HepG2 (cell line): ENCODE measurements around the gene DNAL4. TPM values are rescaled to one million over a fixed set of nuclear protein-coding genes. Genes with fewer than 3 reads are reported as not detected.

Experiments
- ATAC-seq: fragments of 200-7000 bp; cut with Tn5 transposase; 3 replicates; pipeline ENCODE4 v1.9.1; 2020; ENCODE audit warnings: mild to moderate bottlenecking, moderate library complexity
- BruUV-seq: library from RNA; stranded (reverse); fragments of 400-500 nt; replicated peaks from 2 replicates; lab custom pipeline; 2021; lab: Mats Ljungman, UMichigan
- CTCF ChIA-PET: fragments of 300-600 bp; formaldehyde crosslinking; extraction: SDS; loops from one replicate; lab custom pipeline; 2021; ENCODE audit warnings: low total read pairs, inconsistent platforms, low intra/inter-chr PET ratio; lab: Yijun Ruan, JAX
- POLR2A ChIA-PET: fragments of 350-600 bp; sonication (Branson Sonifier 250); formaldehyde crosslinking; loops from one replicate; lab custom pipeline; 2020; ENCODE audit warnings: antibody characterized with exemption, inconsistent platforms; lab: Yijun Ruan, JAX
- DNase-seq: peaks from one replicate; pipeline ENCODE4 v3.0.0-alpha.2; 2015; ENCODE audit warnings: low spot score
- FAIRE-seq: peaks from 3 replicates; lab custom pipeline; 2011; peaks lifted over from hg19 to GRCh38; lab: Jason Lieb, UNC
- H2AFZ ChIP-seq: one replicate; pipeline ENCODE4 v1.6.1; 2011; ENCODE audit warnings: low read length, inconsistent platforms
- H3K27ac ChIP-seq: fragments of 300-600 bp; 3 replicates; pipeline ENCODE4 v1.8.0; 2011; ENCODE audit warnings: mixed run types, mild to moderate bottlenecking, mixed read lengths, low read length, inconsistent platforms; ENCODE audit not compliant: insufficient read depth; ENCODE audit errors: extremely low read length
- H3K27me3 ChIP-seq, 2 experiments: fragments of 200-600 bp in 1 of 2; 2 replicates in 1 of 2; 3 replicates in 1 of 2; pipeline versions ENCODE4 v1.6.0 to v1.8.0; 2011; ENCODE audit warnings: low read length in 2 of 2, mild to moderate bottlenecking in 2 of 2, moderate library complexity in 2 of 2, inconsistent platforms in 1 of 2; ENCODE audit not compliant: insufficient read depth in 2 of 2, control insufficient read depth in 1 of 2
- H3K36me3 ChIP-seq, 2 experiments: fragments of 200-600 bp in 1 of 2; replicated peaks in 1 of 2; 2 replicates in 1 of 2; 3 replicates in 1 of 2; pipeline versions ENCODE4 v1.5.1 to v1.8.0; 2011; ENCODE audit warnings: low read length in 2 of 2, inconsistent platforms in 1 of 2; ENCODE audit not compliant: insufficient read depth in 2 of 2, control insufficient read depth in 1 of 2
- H3K4me1 ChIP-seq: 2 replicates; pipeline ENCODE4 v1.5.1; 2012; ENCODE audit warnings: low read length, inconsistent platforms; ENCODE audit not compliant: insufficient read depth
- H3K4me2 ChIP-seq: 2 replicates; pipeline ENCODE4 v1.6.0; 2011; ENCODE audit warnings: low read depth, low read length, inconsistent platforms
- H3K4me3 ChIP-seq, 3 experiments: fragments of 200-600 bp in 1 of 3; sonication (generic), shearing (Covaris generic) in 1 of 3; replicated peaks in 1 of 3; 2 replicates each; pipeline ENCODE4 v1.5.1; 2011 to 2016; ENCODE audit warnings: low read length in 3 of 3, inconsistent platforms in 2 of 3, low read depth in 2 of 3, mild to moderate bottlenecking in 2 of 3, control low read depth in 1 of 3, mixed read lengths in 1 of 3; ENCODE audit not compliant: insufficient read depth in 1 of 3
- H3K79me2 ChIP-seq: one replicate; pipeline ENCODE4 v1.6.1; 2011; ENCODE audit warnings: low read length, inconsistent platforms; ENCODE audit not compliant: insufficient read depth
- H3K9ac ChIP-seq: 2 replicates; pipeline ENCODE4 v1.6.0; 2011; ENCODE audit warnings: mild to moderate bottlenecking, low read depth, low read length, inconsistent platforms; ENCODE audit not compliant: insufficient read depth
- H3K9me3 ChIP-seq: 2 replicates; pipeline ENCODE4 v1.5.1; 2012; ENCODE audit warnings: mild to moderate bottlenecking, low read length
- H4K20me1 ChIP-seq: 2 replicates; pipeline ENCODE4 v1.6.0; 2011; ENCODE audit warnings: inconsistent platforms, mild to moderate bottlenecking, low read length, moderate library complexity; ENCODE audit not compliant: insufficient read depth
- ADNP ChIP-seq: sonication (generic); formaldehyde crosslinking; IDR thresholded peaks from 2 replicates; pipeline ENCODE4 v1.4.0; 2020; ENCODE audit warnings: missing genetic modification reagents
- AHR ChIP-seq: IDR thresholded peaks from 2 replicates; pipeline ENCODE4 v1.6.1; 2018; ENCODE audit warnings: missing genetic modification reagents, missing compliant biosample characterization
- KDM4B ChIP-seq: sonication (generic); formaldehyde crosslinking; IDR thresholded peaks from 2 replicates; pipeline ENCODE4 v1.4.0; 2020; ENCODE audit warnings: missing genetic modification reagents
- NFE2L2 ChIP-seq: fragments of 150-350 bp; IDR thresholded peaks from 2 replicates; pipeline ENCODE4 v1.6.1; 2014; ENCODE audit warnings: low read length
- NKX3-1 ChIP-seq: sonication (generic); formaldehyde crosslinking; IDR thresholded peaks from 2 replicates; pipeline ENCODE4 v1.5.0; 2020; ENCODE audit warnings: missing genetic modification reagents
- SRSF4 ChIP-seq: fragments of 200-400 bp; formaldehyde crosslinking; IDR thresholded peaks from one replicate; pipeline ENCODE4 v1.6.1; 2018; ENCODE audit warnings: mild to moderate bottlenecking, low read depth, low read length, moderate library complexity; ENCODE audit not compliant: poor library complexity, severe bottlenecking
- ZNF263 ChIP-seq: sonication (generic); formaldehyde crosslinking; IDR thresholded peaks from 2 replicates; pipeline ENCODE4 v1.4.0; 2020; ENCODE audit warnings: missing genetic modification reagents
- ZNF292 ChIP-seq: sonication (generic); formaldehyde crosslinking; IDR thresholded peaks from 2 replicates; pipeline ENCODE4 v1.8.1; 2022; ENCODE audit warnings: mild to moderate bottlenecking, low read depth, missing genetic modification reagents, borderline replicate concordance
- ZNF619 ChIP-seq: sonication (generic); formaldehyde crosslinking; IDR thresholded peaks from 2 replicates; pipeline ENCODE4 v1.4.0; 2020; ENCODE audit warnings: mild to moderate bottlenecking, missing genetic modification reagents
- ZNF629 ChIP-seq: sonication (generic); formaldehyde crosslinking; conservative IDR thresholded peaks from 2 replicates; pipeline ENCODE4 v1.5.0; 2020; ENCODE audit warnings: missing genetic modification reagents
- ZNF737 ChIP-seq: sonication (generic); formaldehyde crosslinking; IDR thresholded peaks from 2 replicates; pipeline ENCODE4 v1.5.0; 2020; ENCODE audit warnings: missing genetic modification reagents, mild to moderate bottlenecking, borderline replicate concordance
- ZNF775 ChIP-seq: sonication (generic); formaldehyde crosslinking; IDR thresholded peaks from 2 replicates; pipeline ENCODE4 v1.4.0; 2020; ENCODE audit warnings: missing genetic modification reagents, mild to moderate bottlenecking, moderate library complexity, borderline replicate concordance
- ZSCAN25 ChIP-seq: sonication (generic); formaldehyde crosslinking; IDR thresholded peaks from 2 replicates; pipeline ENCODE4 v1.8.0; 2022; ENCODE audit warnings: mild to moderate bottlenecking, missing genetic modification reagents
- WGBS: methylation state at CpG from one replicate; pipeline ENCODE4 v1.1.6; 2017; ENCODE audit warnings: low lambda C conversion rate; 5-methylcytosine and 5-hydroxymethylcytosine counted together
- in situ Hi-C: cut with HindIII; loops from 2 replicates; pipeline ENCODE4 v1.10.0; 2017; ENCODE audit warnings: low pct_unique_long_range_greater_than_20kb; ENCODE audit not compliant: extremely low pct_ligation_motif_present
- intact Hi-C: fragments of 100-400 bp; cut with micrococcal nuclease; formaldehyde crosslinking; loops from one replicate; pipeline ENCODE4 v1.10.0; 2022; ENCODE audit not compliant: unreplicated experiment
- polyA plus RNA-seq, 8 experiments: library from polyadenylated mRNA; depleted of rRNA in 3 of 8; stranded (reverse) in 7 of 8; unstranded in 1 of 8; fragments of >200 nt; fragmentation: Illumina TruSeq in 4 of 8; extraction: Trizol in 4 of 8; gene quantifications; 2 replicates each; pipeline versions ENCODE4 v1.2.1 to v1.2.3, GENCODE V29; 2011 to 2016; ENCODE audit warnings: low read depth in 4 of 8, missing spikeins in 1 of 8, mixed read lengths in 1 of 8; ENCODE audit not compliant: insufficient read depth in 1 of 8
- total RNA-seq, 5 experiments: library from RNA; depleted of rRNA; stranded (reverse); fragments of >200 nt; fragmentation: Illumina TruSeq; extraction: Trizol; gene quantifications; 2 replicates each; pipeline ENCODE4 v1.2.3, GENCODE V29; 2016; ENCODE audit warnings: low read depth in 1 of 5
- TF ChIP-seq, protein P1 (sequence below): sonication (generic); formaldehyde crosslinking; IDR thresholded peaks from 2 replicates; pipeline ENCODE4 v1.8.0; 2023; ENCODE audit warnings: mild to moderate bottlenecking, missing genetic modification reagents
- TF ChIP-seq, protein P2 (sequence below): sonication (generic); formaldehyde crosslinking; IDR thresholded peaks from 2 replicates; pipeline ENCODE4 v1.8.1; 2023; ENCODE audit warnings: mild to moderate bottlenecking, missing genetic modification reagents

Gene DNAL4
- total and polyA plus RNA-seq, 2 of the 13 experiments (the other 11 are each of a cell fraction or from before 2014, with no cell fraction given): 8.0 to 10.7 TPM

DNA sequence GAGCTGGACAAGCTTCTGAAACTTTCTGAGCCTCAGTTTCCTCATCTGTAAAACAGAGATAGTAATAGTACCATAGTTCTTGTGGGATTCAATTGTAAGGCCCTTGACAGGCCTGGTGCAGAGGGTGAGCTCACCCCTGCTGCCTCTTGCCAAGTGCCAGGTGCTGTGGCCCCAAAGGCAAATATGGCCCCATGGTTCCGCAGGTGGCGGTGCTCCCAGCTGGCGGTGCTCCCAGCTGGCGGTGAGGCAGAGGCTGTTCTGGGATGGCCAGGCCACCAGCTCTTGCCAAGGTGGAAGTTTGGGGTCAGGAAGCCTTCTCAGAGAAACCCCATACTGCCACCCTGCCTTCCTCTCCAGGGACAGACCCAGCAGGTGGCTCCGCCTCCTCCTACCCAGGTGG, 41.0 kb upstream of the DNAL4 start:
- WGBS: 79% methylated on average over 1 of the region's 5 CpGs
- Histone ChIP-seq H3K79me2 (no peaks in the 10 kb centered on the region), H4K20me1 (no peaks in the 10 kb centered on the region; the same call in 1 of the 2 replicates), H3K9ac (no peak overlapping the region), H3K27me3 (no peaks in the 10 kb centered on the region), H3K9me3 (no peaks in the 10 kb centered on the region), H3K4me3 (no peak overlapping the region), H3K4me1 (peaks cover 12% of the 10 kb centered on the region), H3K27ac (no peak overlapping the region), H2AFZ (no peak overlapping the region), H3K4me2 (no peak overlapping the region), H3K36me3 (no peaks in the 10 kb centered on the region)
- POLR2A ChIA-PET: no interaction called here
- BruUV-seq: no TSS peak
- no peak for ATAC-seq
- intact Hi-C loops (no loop called here), in situ Hi-C loops (no loop called here)
- no peak for DNase-seq
- no peak for FAIRE-seq
- peak; percentile 55; the same call in 1 of the 2 replicates for TF ChIP-seq ZNF263
- no peak for TF ChIP-seq NFE2L2
- no peak for TF ChIP-seq SRSF4
- no peak for TF ChIP-seq ZNF619 (CRISPR knock-in tag)
- no peak for TF ChIP-seq AHR (CRISPR knock-in tag)
- TF ChIP-seq KDM4B: no peak
- TF ChIP-seq ZSCAN25: no peak
- no peak for TF ChIP-seq ZNF775 (CRISPR knock-in tag)
- CTCF ChIA-PET: no interaction called here

DNA sequence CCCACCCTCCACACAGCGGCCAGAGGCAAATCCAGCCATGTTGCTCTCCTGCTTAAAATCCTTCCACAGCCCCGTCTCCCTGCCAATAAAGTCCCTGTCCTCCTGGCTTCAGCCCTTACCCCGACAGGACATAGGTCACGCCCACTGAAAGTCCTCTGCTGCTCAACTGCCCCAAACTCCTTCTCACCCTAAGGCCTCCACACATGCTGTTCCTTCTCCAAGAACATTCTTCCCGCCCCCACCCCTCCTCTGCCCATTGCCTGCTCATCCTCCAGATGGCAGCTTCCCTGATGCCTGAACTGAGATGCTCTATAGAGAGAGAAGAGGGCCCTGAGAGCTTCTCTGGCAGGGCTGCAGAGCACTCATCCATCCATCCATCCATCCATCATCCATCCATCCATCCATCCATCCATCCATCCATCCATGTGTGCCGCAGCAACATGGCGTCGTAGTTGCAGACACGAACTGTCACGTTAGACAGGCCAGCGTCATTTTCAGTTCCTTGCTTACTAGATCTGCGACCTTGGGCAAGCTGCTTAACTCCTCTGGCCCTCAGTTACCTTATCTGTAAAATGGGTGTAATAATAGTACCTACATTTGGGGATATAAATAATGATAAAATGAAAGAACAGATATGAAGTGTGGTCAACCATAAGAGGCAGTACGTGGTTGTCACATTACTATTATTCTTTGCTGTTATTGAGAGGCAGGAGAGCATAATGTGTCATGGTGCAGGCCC, 40.4 kb upstream of the DNAL4 start:
- Histone ChIP-seq H3K27me3 (no peaks in the 10 kb centered on the region), H3K4me2 (no peak overlapping the region), H3K4me3 (no peak overlapping the region), H2AFZ (no peak overlapping the region), H3K4me1 (peaks cover 6% of the 10 kb centered on the region), H3K36me3 (no peaks in the 10 kb centered on the region), H3K9ac (no peak overlapping the region), H4K20me1 (no peaks in the 10 kb centered on the region; the same call in 1 of the 2 replicates), H3K79me2 (no peaks in the 10 kb centered on the region), H3K27ac (no peak overlapping the region), H3K9me3 (no peaks in the 10 kb centered on the region)
- ChIA-PET POLR2A (no interaction called here), CTCF (no interaction called here)
- TF ChIP-seq, protein P1, sequence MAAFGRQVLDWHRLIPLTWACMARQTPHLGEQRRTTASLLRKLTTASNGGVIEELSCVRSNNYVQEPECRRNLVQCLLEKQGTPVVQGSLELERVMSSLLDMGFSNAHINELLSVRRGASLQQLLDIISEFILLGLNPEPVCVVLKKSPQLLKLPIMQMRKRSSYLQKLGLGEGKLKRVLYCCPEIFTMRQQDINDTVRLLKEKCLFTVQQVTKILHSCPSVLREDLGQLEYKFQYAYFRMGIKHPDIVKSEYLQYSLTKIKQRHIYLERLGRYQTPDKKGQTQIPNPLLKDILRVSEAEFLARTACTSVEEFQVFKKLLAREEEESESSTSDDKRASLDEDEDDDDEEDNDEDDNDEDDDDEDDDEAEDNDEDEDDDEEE (CRISPR knock-in tag): no peak
- TF ChIP-seq ADNP (CRISPR knock-in tag) (no peak), NKX3-1 (CRISPR knock-in tag) (no peak), ZNF629 (CRISPR knock-in tag) (peak; percentile 53), ZNF292 (CRISPR knock-in tag) (no peak), ZNF737 (CRISPR knock-in tag) (no peak)
- TF ChIP-seq, protein P2, sequence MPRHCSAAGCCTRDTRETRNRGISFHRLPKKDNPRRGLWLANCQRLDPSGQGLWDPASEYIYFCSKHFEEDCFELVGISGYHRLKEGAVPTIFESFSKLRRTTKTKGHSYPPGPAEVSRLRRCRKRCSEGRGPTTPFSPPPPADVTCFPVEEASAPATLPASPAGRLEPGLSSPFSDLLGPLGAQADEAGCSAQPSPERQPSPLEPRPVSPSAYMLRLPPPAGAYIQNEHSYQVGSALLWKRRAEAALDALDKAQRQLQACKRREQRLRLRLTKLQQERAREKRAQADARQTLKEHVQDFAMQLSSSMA (CRISPR knock-in tag): no peak
- FAIRE-seq: no peak
- DNase-seq: no peak
- BruUV-seq: no TSS peak
- in situ Hi-C loops: no loop called here
- 86% methylated on average over 13 of the region's 13 CpGs for WGBS
- no peak for ATAC-seq
- intact Hi-C loops: no loop called here
